OCI-LY3 (cell line): ENCODE data around the gene DIP2C.

ENCODE experiments used
- CTCF ChIP-seq: fragments of 200-600, 300-600 bp; sonication (generic); IDR thresholded peaks from 2 replicates; pipeline ENCODE4 v1.5.1; 2014; ENCODE audit warnings: antibody characterized with exemption, low read length, low read depth
- EZH2phosphoT487 ChIP-seq: fragments of 200-600 bp; shearing (Covaris generic); IDR thresholded peaks from 2 replicates; pipeline ENCODE4 v1.6.1; 2018; ENCODE audit warnings: antibody characterized with exemption, mixed run types, low read depth

- TF ChIP-seq CTCF (no peak), EZH2phosphoT487 (no peak)
Measured at GRCh38 chr10:287026-287709, 402.3 kb downstream of the DIP2C start.
